Right forelimb (tissue), 1 donor: ENCODE data around the gene GK.
"Not testable (repeated sequence)": the region's sequence is repeated elsewhere in the genome, so short reads cannot be mapped to it uniquely, and the experiment has no call there.

ENCODE experiments used
- DNase-seq: peaks from one replicate; pipeline ENCODE4 v3.0.0-alpha.2; 2018

GK gene

GRCh38 chrX:30713061-30713525, 59.9 kb downstream of the GK start:
- DNase-seq: peak; percentile 45

GRCh38 chrX:30714138-30714537, 60.9 kb downstream of the GK start:
- DNase-seq: no peak

GRCh38 chrX:30715976-30716375, 62.8 kb downstream of the GK start:
- no peak for DNase-seq

- DNase-seq: no peak
Measured at GRCh38 chrX:30733852-30734660, 80.8 kb downstream of the GK start.

- DNase-seq: no peak
Measured at GRCh38 chrX:30734782-30735181, 81.6 kb downstream of the GK start.

- peak; percentile 54 for DNase-seq
Measured at GRCh38 chrX:30735839-30736238, 82.6 kb downstream of the GK start.

- DNase-seq: no peak
Measured at GRCh38 chrX:30741545-30741944, 88.3 kb downstream of the GK start.

- no peak for DNase-seq
Measured at GRCh38 chrX:30748342-30748960, 95.2 kb downstream of the GK start.

GRCh38 chrX:30751497-30751896, 98.3 kb downstream of the GK start:
- DNase-seq: no peak

GRCh38 chrX:30762755-30763154, 109.5 kb downstream of the GK start:
- no peak for DNase-seq

GRCh38 chrX:30773764-30774163, 120.5 kb downstream of the GK start:
- DNase-seq: not testable (repeated sequence)

- DNase-seq: no peak
Measured at GRCh38 chrX:30777575-30777974, 124.4 kb downstream of the GK start.

GRCh38 chrX:30779453-30780030, 126.3 kb downstream of the GK start:
- no peak for DNase-seq
